ENCODE results near the gene SMAP2.

DNA sequence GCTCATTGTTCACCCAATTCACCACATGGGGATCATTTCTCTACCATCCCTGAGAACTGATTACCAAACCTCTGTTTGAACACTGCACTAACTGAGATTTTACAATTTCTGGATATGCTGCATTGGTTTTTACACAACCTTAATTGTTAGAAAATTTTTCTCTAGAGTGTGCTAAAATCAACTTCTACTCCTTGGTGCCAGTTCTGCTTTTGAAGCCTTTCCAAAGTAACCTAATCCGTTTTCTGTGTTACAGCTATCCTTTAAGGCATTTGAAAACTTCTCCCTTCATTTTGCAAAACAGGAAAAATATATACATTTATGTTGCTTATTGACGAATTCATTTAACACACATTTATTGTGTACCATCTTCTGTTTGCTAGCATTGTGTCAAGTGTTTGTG lies 23.7 kb downstream of the SMAP2 start:
- TF ChIP-seq TAF1 (IDR thresholded peaks at IDR 0.05; ENCODE audit: low read depth, low read length) (no peak), POLR2AphosphoS5 (IDR thresholded peaks at IDR 0.05; ENCODE audit: low read depth, low read length) (no peak), POLR2A (IDR thresholded peaks at IDR 0.05; ENCODE audit: low read depth, low read length) (no peak)
